ENCODE data around the gene KDF1. TPM values are rescaled to one million over a fixed set of nuclear protein-coding genes. Genes with fewer than 3 reads are reported as not detected.

Gene KDF1
- total RNA-seq, 3 donors from 2014 or later (not counting 1 experiment from before 2014, with no cell fraction given), result 0.20 to 0.52 TPM; not detected in 1

DNA sequence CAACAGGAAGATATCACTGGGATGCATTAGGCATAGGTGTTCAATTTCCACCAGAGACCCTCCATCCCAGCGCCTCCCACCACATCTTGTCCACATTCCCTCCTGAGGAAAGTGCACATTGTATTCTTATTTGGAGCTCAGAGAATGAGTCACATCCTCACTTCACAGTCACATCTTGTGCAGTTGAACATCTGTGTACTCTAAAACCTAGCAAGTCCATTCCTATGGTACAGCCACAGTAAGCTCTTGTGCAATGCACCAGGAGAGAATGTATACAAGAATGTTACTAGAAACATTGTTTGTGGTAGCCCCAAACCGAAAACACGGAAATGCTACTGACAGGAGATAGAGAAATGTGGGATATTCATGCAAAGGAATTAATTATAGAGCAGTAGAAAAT is 1.6 kb upstream of the KDF1 start:
- intact Hi-C loops (cut with micrococcal nuclease), result no loop called here
- H3K27me3 Mint-ChIP-seq (ENCODE audit: low read depth in 2 of 2), result peaks cover 34 to 49% of the 10 kb centered on the region in 2 donors
- H3K9me3 Mint-ChIP-seq, result no peaks in the 10 kb centered on the region
- Histone ChIP-seq H3K9me3 (ENCODE audit: control insufficient read depth, insufficient read depth, low read length) (no peaks in the 10 kb centered on the region), H3K27ac (ENCODE audit: low read length) (no peak overlapping the region), H3K27me3 (ENCODE audit: control insufficient read depth, insufficient read depth, low read length) (peaks cover 16% of the 10 kb centered on the region), H3K4me1 (ENCODE audit: control insufficient read depth, insufficient read depth, low read length) (peaks cover 12% of the 10 kb centered on the region), H3K36me3 (ENCODE audit: control insufficient read depth, insufficient read depth, low read length) (no peaks in the 10 kb centered on the region), H3K4me3 (ENCODE audit: low read length) (no peak overlapping the region)
- no peak overlapping the region for H3K27ac Mint-ChIP-seq
- WGBS (ENCODE audit: insufficient coverage), result 75% methylated on average over 3 of the region's 3 CpGs
- no peak overlapping the region for H3K4me3 Mint-ChIP-seq
- no peaks in the 10 kb centered on the region for H3K36me3 Mint-ChIP-seq
- H3K4me1 Mint-ChIP-seq, result peaks cover 6% of the 10 kb centered on the region in 2 donors
- TF ChIP-seq, protein P1, sequence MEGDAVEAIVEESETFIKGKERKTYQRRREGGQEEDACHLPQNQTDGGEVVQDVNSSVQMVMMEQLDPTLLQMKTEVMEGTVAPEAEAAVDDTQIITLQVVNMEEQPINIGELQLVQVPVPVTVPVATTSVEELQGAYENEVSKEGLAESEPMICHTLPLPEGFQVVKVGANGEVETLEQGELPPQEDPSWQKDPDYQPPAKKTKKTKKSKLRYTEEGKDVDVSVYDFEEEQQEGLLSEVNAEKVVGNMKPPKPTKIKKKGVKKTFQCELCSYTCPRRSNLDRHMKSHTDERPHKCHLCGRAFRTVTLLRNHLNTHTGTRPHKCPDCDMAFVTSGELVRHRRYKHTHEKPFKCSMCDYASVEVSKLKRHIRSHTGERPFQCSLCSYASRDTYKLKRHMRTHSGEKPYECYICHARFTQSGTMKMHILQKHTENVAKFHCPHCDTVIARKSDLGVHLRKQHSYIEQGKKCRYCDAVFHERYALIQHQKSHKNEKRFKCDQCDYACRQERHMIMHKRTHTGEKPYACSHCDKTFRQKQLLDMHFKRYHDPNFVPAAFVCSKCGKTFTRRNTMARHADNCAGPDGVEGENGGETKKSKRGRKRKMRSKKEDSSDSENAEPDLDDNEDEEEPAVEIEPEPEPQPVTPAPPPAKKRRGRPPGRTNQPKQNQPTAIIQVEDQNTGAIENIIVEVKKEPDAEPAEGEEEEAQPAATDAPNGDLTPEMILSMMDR (IDR thresholded peaks at IDR 0.05), result no peak
- DNase-seq, result no peak
- no peak for ATAC-seq

DNA sequence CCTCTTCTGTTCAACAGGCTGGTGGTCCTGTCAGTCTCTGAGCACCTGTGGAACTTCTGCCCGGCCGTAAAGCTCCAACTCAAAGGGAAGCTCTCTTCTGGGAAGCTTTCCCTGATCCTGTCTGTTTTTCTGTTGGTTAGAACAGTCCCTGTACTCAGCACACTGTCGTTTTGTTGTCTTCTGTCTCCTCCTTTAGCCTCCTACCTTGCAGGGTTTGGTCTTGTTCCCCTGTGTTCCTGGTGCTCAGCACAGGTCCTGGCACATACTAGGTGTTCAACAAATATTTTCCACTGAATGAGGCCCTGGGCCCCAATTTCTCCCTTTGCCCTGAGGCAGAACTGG is 328 bp upstream of the KDF1 start:
- H3K4me3 Mint-ChIP-seq, result peak overlapping the region; percentile 80
- H3K36me3 ChIP-seq (ENCODE audit: control insufficient read depth, insufficient read depth, low read length), result no peaks in the 10 kb centered on the region
- peaks cover 6% of the 10 kb centered on the region in 2 donors for H3K4me1 Mint-ChIP-seq
- TF ChIP-seq, protein P1 (IDR thresholded peaks at IDR 0.05), result no peak
- intact Hi-C loops (cut with micrococcal nuclease), result no loop called here
- peaks cover 18% of the 10 kb centered on the region for H3K27me3 ChIP-seq (ENCODE audit: control insufficient read depth, insufficient read depth, low read length)
- no peak overlapping the region for H3K27ac ChIP-seq (ENCODE audit: low read length)
- peaks cover 34 to 43% of the 10 kb centered on the region in 2 donors for H3K27me3 Mint-ChIP-seq (ENCODE audit: low read depth in 2 of 2)
- no peak overlapping the region for H3K4me3 ChIP-seq (ENCODE audit: low read length)
- H3K36me3 Mint-ChIP-seq, result no peaks in the 10 kb centered on the region
- H3K27ac Mint-ChIP-seq, result peak overlapping the region in 1 of 2 donors; percentile 10
- WGBS (ENCODE audit: insufficient coverage), result 47% methylated on average over 3 of the region's 3 CpGs
- DNase-seq (no peak), ATAC-seq (no peak)
- peaks cover 12% of the 10 kb centered on the region for H3K4me1 ChIP-seq (ENCODE audit: control insufficient read depth, insufficient read depth, low read length)
- no peaks in the 10 kb centered on the region for H3K9me3 ChIP-seq (ENCODE audit: control insufficient read depth, insufficient read depth, low read length)
- H3K9me3 Mint-ChIP-seq, result no peaks in the 10 kb centered on the region

DNA sequence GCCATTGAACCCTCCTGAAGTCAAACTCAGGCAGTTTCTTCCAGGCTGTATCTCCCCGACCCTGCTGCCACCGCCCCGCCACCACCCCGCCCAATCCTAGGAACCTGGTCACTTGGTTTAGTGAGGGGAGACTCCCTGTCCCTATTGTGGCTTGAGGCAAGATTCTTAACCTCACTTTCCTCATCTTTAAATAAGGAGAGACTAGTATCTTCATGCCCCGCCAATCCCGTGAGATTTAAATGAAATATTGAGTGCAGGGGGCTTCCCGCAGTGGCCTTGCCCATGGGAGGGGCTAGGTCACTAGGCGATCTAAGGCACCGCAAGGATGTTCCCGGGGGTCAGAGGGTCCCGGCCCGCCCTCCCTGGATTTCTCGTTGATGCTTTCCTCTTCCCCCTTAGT is 998 bp downstream of the KDF1 start:
- peak overlapping the region; percentile 55 for H3K4me3 Mint-ChIP-seq
- TF ChIP-seq, protein P1 (IDR thresholded peaks at IDR 0.05), result no peak
- Histone ChIP-seq H3K27me3 (ENCODE audit: control insufficient read depth, insufficient read depth, low read length) (peaks cover 18% of the 10 kb centered on the region), H3K9me3 (ENCODE audit: control insufficient read depth, insufficient read depth, low read length) (no peaks in the 10 kb centered on the region), H3K4me1 (ENCODE audit: control insufficient read depth, insufficient read depth, low read length) (peaks cover 12% of the 10 kb centered on the region), H3K27ac (ENCODE audit: low read length) (no peak overlapping the region), H3K4me3 (ENCODE audit: low read length) (no peak overlapping the region), H3K36me3 (ENCODE audit: control insufficient read depth, insufficient read depth, low read length) (no peaks in the 10 kb centered on the region)
- H3K36me3 Mint-ChIP-seq, result no peaks in the 10 kb centered on the region
- H3K27me3 Mint-ChIP-seq (ENCODE audit: low read depth in 2 of 2), result peaks cover 34 to 42% of the 10 kb centered on the region in 2 donors
- intact Hi-C loops (cut with micrococcal nuclease), result no loop called here
- H3K4me1 Mint-ChIP-seq, result peaks cover 6% of the 10 kb centered on the region in 2 donors
- no peaks in the 10 kb centered on the region for H3K9me3 Mint-ChIP-seq
- no peak for DNase-seq
- 24% methylated on average over 13 of the region's 13 CpGs for WGBS (ENCODE audit: insufficient coverage)
- ATAC-seq, result no peak
- H3K27ac Mint-ChIP-seq, result no peak overlapping the region

DNA sequence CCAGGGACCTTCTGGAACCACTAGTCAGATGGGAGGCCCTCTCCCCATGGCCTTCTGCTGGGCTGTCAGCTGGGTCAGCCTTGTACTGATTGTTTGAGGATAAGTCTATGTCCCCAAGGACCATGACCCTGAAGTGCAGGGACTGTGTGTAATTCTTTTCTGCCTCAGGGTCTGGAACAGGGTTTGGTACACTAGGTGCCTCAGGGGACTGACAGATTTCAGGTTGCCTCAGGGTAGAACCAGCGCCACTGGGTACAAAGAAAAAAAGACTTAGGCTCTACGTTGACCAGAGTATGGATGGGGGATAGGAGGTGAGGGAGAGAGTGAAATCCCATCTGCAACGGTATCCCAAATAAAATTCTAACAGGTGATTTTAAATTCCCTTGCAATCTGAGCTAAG is 3.0 kb downstream of the KDF1 start:
- H3K27me3 Mint-ChIP-seq (ENCODE audit: low read depth in 2 of 2), result peaks cover 23 to 37% of the 10 kb centered on the region in 2 donors
- no peaks in the 10 kb centered on the region for H3K9me3 Mint-ChIP-seq
- no peaks in the 10 kb centered on the region for H3K36me3 Mint-ChIP-seq
- peaks cover 12% of the 10 kb centered on the region for H3K4me1 ChIP-seq (ENCODE audit: control insufficient read depth, insufficient read depth, low read length)
- intact Hi-C loops (cut with micrococcal nuclease), result no loop called here
- no peak overlapping the region for H3K27ac Mint-ChIP-seq
- ATAC-seq (no peak), DNase-seq (no peak)
- H3K27me3 ChIP-seq (ENCODE audit: control insufficient read depth, insufficient read depth, low read length), result peaks cover 18% of the 10 kb centered on the region
- no peak overlapping the region for H3K27ac ChIP-seq (ENCODE audit: low read length)
- no peaks in the 10 kb centered on the region for H3K9me3 ChIP-seq (ENCODE audit: control insufficient read depth, insufficient read depth, low read length)
- H3K4me3 Mint-ChIP-seq, result no peak overlapping the region
- H3K4me1 Mint-ChIP-seq, result peaks cover 6% of the 10 kb centered on the region in 2 donors
- H3K36me3 ChIP-seq (ENCODE audit: control insufficient read depth, insufficient read depth, low read length), result no peaks in the 10 kb centered on the region
- H3K4me3 ChIP-seq (ENCODE audit: low read length), result no peak overlapping the region
- WGBS (ENCODE audit: insufficient coverage), result 89% methylated on average over 3 of the region's 3 CpGs
- TF ChIP-seq, protein P1 (IDR thresholded peaks at IDR 0.05), result no peak

All from natural killer cell (primary cell).